GM23248 (cell line): ENCODE data around the gene HEPN1.

Experiments used
- EZH2 ChIP-seq: fragments of 200-600 bp; sonication (generic); IDR thresholded peaks from 2 replicates; pipeline ENCODE4 v1.6.1; 2018; ENCODE audit warnings: antibody characterized with exemption, mild to moderate bottlenecking; ENCODE audit not compliant: insufficient read depth, poor library complexity, severe bottlenecking
- EZH2phosphoT487 ChIP-seq: fragments of 200-600 bp; sonication (generic); IDR thresholded peaks from 2 replicates; pipeline ENCODE4 v1.6.1; 2018; ENCODE audit warnings: antibody characterized with exemption, moderate library complexity, mild to moderate bottlenecking, low read depth; ENCODE audit not compliant: insufficient read depth

DNA sequence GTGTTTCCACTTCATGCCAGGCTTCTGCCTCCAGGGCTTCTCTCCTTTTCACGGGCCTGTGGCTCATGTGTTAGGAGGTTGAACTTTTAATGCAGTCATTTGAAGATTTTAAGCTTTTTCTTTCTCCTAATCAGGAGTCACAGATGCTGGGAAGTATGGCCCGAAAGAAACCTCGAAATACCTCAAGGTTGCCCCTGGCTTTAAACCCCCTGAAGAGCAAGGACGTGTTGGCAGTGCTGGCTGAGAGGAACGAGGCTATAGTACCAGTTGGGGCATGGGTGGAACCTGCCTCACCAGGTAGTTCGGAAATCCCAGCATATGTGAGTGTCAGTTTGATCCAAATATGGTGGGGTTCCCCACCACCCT, 35.5 kb downstream of the HEPN1 start:
- no peak for TF ChIP-seq EZH2
- TF ChIP-seq EZH2phosphoT487, result no peak
